22Rv1 (cell line): Measurements from ENCODE around the gene SH2B2.

ENCODE experiments used
- CTCF ChIP-seq: fragments of 450-650 bp; IDR thresholded peaks from 2 replicates; pipeline ENCODE4 v1.5.1; 2017; ENCODE audit warnings: mild to moderate bottlenecking
- ZFX ChIP-seq: fragments of 450-650 bp; IDR thresholded peaks from 2 replicates; pipeline ENCODE4 v1.6.1; 2017; ENCODE audit warnings: antibody characterized with exemption, borderline replicate concordance

- TF ChIP-seq CTCF (no peak), ZFX (no peak)
Observed at GRCh38 chr7:102289057-102289456, 2.4 kb downstream of the SH2B2 start.
